SHP77 (cell line): ENCODE measurements around the gene RPS3A.
"Not testable (repeated sequence)": the region's sequence is repeated elsewhere in the genome, so short reads cannot be mapped to it uniquely, and the experiment has no call there.

Experiments used
- DNase-seq, 2 experiments: peaks; one replicate each; lab custom pipeline; 2025; lab: John Stamatoyannopoulos, UW

RPS3A gene

GRCh38 chr4:151099229-151099975 is at the start of gene RPS3A:
RPS3A (plus strand) TSS chr4:151099628; CDS start chr4:151099653, 25 bp downstream.
- DNase-seq, result peak; percentile 78 to 82

DNA sequence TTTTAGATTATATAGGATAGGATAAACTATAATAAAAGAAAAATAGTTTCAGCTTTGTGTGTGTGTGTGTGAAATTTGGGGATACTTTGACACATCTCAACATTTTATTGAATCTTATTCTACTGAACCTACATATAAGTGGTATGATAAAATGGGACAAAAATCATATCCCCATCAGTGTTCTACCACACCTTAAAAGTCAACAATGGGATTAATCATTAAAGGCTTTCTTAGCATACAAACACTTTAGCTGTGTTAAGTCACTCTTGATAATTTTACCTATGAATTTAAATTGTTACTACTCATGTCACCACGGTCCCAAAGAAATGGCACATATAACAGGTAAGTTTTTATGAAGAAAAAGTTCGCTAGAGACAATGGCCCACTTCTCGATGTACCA is 46.6 kb upstream of the RPS3A start:
- DNase-seq, result no peak

- DNase-seq, result no peak
These were observed 43.9 kb upstream of the RPS3A start for GRCh38 chr4:151055539-151055938.

DNA sequence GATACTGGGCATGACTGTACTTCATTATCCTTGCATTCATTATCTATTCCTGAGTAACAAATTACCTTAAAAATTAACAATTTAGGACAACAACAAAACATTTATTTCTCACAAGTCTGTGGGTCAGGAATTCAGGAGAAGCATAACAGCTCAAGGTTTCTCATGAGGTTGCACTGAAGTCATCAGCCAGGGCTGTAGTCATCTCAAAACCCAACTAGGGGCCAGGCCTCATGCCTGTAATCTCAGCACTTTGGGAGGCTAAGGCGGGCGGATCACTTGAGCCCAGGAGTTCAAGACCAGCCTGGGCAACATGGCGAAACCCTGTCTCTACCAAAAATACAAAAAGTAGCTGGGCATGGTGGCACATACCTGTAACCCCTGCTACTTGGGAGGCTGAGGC is 36.3 kb upstream of the RPS3A start:
- not testable (repeated sequence) for DNase-seq

DNA sequence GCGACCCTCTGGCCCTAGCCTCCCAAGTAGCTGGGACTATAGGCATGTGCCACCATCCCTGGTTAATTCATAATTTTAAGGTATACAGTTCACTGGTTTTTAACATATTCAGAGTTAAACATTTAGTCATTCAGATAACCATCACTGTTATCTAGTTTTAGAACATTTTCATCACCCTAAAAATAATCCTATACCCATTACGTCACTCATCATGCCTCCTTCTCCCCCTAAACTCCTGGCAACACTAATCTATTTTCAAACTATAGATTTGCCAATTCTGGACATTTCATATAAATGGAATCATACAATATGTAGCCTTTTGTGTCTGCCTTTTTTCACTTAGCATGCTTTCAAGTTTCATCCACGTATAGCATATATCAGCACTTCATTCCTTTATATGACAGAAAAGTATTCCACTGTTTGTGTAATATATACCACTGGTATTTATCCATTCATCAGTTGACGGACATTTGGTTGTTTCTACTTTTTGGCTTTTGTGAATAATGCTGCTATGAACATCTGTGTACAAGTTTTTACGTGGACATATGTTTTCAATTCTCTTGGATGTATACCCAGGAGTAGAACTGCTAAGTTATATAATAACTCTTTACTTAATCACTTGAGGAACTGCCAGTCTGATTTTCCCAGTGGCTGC is 32.0 kb upstream of the RPS3A start:
- no peak for DNase-seq

- DNase-seq, result no peak
These were observed 25.0 kb upstream of the RPS3A start for GRCh38 chr4:151074416-151074916.

DNA sequence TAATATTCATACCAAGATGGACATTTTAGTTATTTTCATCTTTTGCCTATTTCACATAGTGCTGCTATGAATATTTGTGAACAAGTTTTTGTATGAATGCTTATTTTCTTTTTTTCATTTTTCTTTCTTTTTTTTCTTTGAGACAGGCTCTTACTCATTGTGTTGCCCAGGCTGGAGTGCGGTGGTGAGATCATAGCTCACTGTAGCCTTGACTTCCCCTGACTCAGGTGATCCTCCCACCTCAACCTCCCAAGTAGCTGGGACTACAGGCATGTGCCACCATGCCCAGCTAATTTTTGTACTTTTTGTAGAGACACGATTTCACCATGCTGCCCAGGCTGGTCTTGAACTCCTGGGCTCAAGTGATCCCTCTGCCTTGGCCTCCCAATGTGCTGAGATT is 21.4 kb upstream of the RPS3A start:
- not testable (repeated sequence) for DNase-seq

GRCh38 chr4:151087467-151087866 is 12.0 kb upstream of the RPS3A start:
- DNase-seq, result no peak

DNA sequence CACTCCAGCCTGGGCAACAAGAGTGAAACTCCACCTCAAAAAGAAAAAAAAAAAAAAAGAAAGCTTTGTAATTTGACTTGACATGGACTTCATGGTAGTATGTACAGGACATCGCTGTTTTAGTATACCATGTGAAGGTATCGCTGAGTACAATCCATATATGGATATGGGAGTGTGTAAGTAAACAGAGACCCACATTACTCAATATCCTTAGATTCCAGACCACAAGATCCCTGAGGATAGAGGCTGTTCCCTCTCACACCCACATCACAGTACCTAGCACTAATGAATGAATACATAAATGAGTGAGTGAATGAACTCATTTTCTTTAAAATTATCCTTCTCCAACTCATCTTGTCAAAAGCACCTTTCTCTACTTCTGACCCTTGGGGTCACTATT is 8.4 kb upstream of the RPS3A start:
- DNase-seq, result no peak

DNA sequence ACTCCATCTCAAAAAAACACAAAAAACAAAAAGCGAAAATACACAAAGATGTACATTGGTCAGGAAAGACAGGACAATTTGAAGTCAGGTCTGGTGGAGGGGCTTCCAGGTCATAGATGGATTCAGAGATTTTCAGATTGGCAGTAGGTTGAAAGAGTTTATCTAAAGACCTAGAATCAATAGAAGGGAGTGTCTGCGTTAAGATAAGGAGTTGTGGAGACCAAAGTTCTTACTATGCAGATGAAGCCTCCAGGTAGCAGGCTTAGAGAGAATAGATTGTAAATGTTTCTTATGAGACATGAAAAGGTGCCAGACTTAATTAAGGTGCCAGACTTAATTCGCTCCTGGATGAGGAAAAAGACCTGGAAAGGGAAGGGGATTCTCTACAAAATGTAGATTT is 6.9 kb upstream of the RPS3A start:
- no peak for DNase-seq

DNA sequence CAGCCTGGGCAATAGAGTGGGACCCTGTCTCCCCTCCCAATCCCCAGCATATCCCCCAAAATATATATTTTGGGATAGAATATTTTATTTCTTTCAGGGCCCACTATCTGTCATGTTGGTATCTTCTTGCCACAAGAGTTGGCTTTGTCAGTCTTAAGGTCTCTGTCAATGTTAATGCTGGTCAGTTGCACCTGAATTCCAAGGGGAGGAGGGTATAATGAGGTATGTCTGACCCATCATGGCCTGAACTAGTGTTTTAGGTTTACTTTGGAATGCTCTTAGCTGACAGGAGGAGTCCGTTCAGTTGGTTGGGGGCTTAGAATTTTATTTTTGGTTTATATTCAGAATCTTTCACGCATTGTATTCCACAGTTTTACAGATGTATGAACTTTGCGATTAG is 6.2 kb upstream of the RPS3A start:
- DNase-seq, result no peak

GRCh38 chr4:151094290-151094751 is 5.1 kb upstream of the RPS3A start:
- no peak for DNase-seq

DNA sequence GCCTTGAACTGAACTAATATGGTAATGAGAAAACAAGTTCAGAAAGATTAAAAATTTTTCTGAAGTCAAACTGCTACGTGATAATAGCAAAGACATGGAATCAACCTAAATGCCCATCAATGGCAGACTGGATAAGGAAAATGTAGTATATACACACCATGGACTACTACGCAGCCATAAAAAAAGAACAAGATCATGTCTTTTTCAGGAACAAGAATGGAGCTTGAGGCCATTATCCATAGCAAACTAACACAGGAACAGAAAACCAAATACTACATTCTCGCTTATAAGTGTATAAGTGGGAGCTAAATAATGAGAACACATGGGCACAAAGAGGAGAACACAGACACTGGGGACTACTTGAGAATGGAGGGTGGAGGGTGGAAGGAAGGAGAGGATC is 4.3 kb upstream of the RPS3A start:
- no peak for DNase-seq

- no peak for DNase-seq
These were observed 1.7 kb upstream of the RPS3A start for GRCh38 chr4:151097759-151098158.

DNA sequence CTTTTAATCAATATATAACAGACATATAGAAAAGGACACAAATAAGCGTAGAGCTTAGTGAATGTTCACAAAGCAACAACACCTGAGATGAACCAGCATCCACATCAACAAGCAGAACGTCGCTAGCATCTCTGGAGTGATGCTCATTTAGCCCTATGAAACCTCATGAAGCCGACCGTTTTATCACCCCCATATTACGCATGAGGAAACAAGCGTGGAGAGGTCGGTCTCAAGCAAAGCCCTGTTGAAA is 524 bp upstream of the RPS3A start:
- no peak for DNase-seq

GRCh38 chr4:151099976-151100417 is 569 bp downstream of the RPS3A start:
- DNase-seq, result no peak

DNA sequence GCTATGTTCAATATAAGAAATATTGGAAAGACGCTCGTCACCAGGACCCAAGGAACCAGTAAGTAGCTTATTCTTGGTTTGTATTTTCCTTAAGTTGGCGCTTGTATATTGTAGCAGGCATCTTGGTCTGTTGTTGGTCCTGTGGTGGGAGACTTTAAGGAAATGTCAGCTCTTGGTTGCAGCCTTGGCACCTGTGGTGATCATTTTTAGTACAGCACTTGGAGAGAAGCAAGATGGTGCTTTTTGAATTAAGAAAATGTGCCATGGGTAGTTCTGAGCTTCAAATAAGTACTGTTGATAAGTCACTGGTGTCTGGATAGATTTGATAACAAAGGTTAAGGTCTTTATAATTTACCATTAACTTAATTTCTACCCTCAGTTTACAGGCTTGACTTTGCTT is 1.1 kb downstream of the RPS3A start:
- DNase-seq, result no peak

- DNase-seq, result no peak
These were observed 4.3 kb downstream of the RPS3A start for GRCh38 chr4:151103758-151104157.

DNA sequence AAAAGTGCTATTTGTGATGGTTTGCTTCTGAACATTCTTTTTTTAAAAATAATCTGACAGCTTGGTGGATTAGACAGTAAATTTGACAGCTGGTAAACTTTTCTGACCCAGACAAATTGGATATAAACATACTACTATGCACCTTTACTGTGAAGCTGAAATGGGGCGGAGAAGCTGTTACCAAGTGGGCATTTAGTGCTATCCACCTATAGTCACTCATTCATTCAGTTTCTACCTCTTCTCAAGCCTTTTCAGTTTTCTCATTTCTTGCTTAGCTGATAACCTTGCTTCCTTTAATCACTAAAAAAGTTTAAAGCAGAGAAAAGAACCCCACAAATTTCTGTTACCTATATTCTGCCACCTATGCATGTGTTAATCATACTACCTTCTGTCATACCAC is 5.2 kb downstream of the RPS3A start:
- no peak for DNase-seq

GRCh38 chr4:151105454-151106032 is 6.1 kb downstream of the RPS3A start:
- DNase-seq, result no peak

DNA sequence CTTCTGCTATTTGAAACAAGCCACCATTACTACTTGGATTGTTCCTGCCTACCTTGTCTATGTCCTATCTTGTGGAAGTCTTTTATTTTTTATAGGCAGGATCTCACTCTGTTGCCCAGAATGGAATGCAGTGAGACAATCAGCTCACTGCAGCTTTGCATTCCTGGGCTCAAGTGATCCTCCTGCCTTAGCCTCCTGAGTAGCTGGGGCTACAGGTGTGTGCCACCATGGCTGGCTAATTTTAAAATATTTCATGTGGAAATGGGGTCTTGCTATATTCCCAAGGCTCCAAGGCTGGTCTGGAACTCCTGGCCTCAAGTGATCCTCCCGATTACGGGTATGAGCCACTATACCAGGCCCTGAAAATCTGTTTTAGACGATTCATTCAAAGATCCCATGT is 7.6 kb downstream of the RPS3A start:
- DNase-seq, result no peak

- DNase-seq, result no peak
These were observed 10.8 kb downstream of the RPS3A start for GRCh38 chr4:151110236-151110635.

DNA sequence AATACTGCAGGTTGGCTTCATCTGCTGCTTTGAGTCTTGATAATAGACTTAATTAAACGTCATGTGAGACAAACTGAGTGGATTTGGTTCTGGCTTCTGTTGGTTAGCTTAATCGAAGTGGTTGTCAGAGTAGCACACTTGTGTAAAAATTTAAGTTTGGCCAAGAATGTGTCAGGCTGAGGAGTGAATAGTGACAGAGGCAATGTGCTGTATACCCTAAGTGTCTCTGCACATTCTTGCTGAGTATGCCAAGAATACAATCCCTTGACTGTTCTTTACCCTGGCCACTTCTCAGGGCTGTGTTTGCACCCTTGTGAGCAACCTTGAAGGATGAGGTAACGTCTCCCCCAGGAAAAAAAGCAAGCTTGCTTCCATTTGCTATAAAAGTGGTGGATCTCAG is 14.9 kb downstream of the RPS3A start:
- DNase-seq, result no peak
